Glutamatergic neuron (in vitro differentiated cells): ENCODE measurements around the gene GYPB. TPM values are rescaled to one million over a fixed set of nuclear protein-coding genes. Genes with fewer than 3 reads are reported as not detected.
"Not testable (repeated sequence)": the region's sequence is repeated elsewhere in the genome, so short reads cannot be mapped to it uniquely, and the experiment has no call there.

Experiments used
- DNase-seq: peaks from one replicate; pipeline ENCODE4 v3.0.0; 2022
- H3K27ac Mint-ChIP-seq: one replicate; pipeline ENCODE4 v1.8.0; 2020; ENCODE audit warnings: mild to moderate bottlenecking, mixed read lengths, inconsistent platforms; ENCODE audit not compliant: unreplicated experiment
- H3K27me3 Mint-ChIP-seq: one replicate; pipeline ENCODE4 v1.8.0; 2020; ENCODE audit warnings: mild to moderate bottlenecking, moderate library complexity, mixed read lengths, inconsistent platforms; ENCODE audit not compliant: unreplicated experiment
- H3K36me3 Mint-ChIP-seq: one replicate; pipeline ENCODE4 v1.8.0; 2020; ENCODE audit warnings: mild to moderate bottlenecking, mixed read lengths, inconsistent platforms; ENCODE audit not compliant: unreplicated experiment
- H3K4me1 Mint-ChIP-seq: one replicate; pipeline ENCODE4 v1.8.0; 2020; ENCODE audit warnings: mild to moderate bottlenecking, low read depth, mixed read lengths, inconsistent platforms; ENCODE audit not compliant: unreplicated experiment
- H3K4me3 Mint-ChIP-seq: one replicate; pipeline ENCODE4 v1.8.0; 2020; ENCODE audit warnings: mild to moderate bottlenecking, mixed read lengths, inconsistent platforms; ENCODE audit not compliant: unreplicated experiment
- H3K9me3 Mint-ChIP-seq: one replicate; pipeline ENCODE4 v1.8.0; 2020; ENCODE audit warnings: mild to moderate bottlenecking, moderate library complexity, mixed read lengths, inconsistent platforms; ENCODE audit not compliant: unreplicated experiment
- CTCF ChIP-seq: fragments of 200-600 bp; sonication (generic); IDR thresholded peaks from one replicate; pipeline ENCODE4 v1.5.0; 2021; ENCODE audit not compliant: partially characterized antibody, unreplicated experiment
- total RNA-seq: library from RNA; stranded (reverse); fragmentation: NEBNext Ultra II Directional; extraction: Animal tissue kit (Norgen Biotek cat#: 25700); gene quantifications from one replicate; pipeline ENCODE4 v1.2.1, GENCODE V29; 2021; ENCODE audit not compliant: unreplicated experiment

GYPB gene
- total RNA-seq, 1 donor from 2014 or later = not detected

- Mint-ChIP-seq H3K27me3 (no peaks in the 10 kb centered on the region), H3K4me3 (no peak overlapping the region), H3K4me1 (no peaks in the 10 kb centered on the region), H3K36me3 (no peaks in the 10 kb centered on the region), H3K9me3 (no peaks in the 10 kb centered on the region), H3K27ac (no peak overlapping the region)
- TF ChIP-seq CTCF = no peak
- DNase-seq = no peak
Measured at GRCh38 chr4:144014808-144015207, 4.4 kb downstream of the GYPB start.

DNA sequence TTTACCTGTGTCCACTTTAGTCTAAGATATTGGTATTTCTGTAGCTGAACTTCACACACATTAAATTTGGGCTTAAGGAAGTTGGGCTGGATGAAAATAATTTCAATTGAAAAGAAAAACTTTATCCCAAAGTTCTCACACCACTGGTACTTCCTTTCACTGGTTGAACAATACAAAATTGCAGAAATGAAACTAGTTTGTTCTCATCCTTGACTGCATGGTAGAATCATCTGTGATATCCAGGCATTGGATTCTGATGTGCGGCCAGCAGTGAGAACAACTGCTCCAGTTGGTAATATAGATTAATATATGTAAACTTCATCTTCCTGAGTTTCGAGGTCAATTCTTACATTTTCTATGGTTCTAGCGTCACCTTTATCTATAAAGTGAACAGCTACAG, 10.6 kb downstream of the GYPB start:
- not testable (repeated sequence) for H3K9me3 Mint-ChIP-seq, H3K36me3 Mint-ChIP-seq, H3K27ac Mint-ChIP-seq, H3K4me3 Mint-ChIP-seq, DNase-seq, H3K27me3 Mint-ChIP-seq, H3K4me1 Mint-ChIP-seq

- H3K36me3 Mint-ChIP-seq, H3K4me3 Mint-ChIP-seq, H3K9me3 Mint-ChIP-seq: not testable (repeated sequence)
Measured at GRCh38 chr4:144007960-144008359, 11.2 kb downstream of the GYPB start.

DNA sequence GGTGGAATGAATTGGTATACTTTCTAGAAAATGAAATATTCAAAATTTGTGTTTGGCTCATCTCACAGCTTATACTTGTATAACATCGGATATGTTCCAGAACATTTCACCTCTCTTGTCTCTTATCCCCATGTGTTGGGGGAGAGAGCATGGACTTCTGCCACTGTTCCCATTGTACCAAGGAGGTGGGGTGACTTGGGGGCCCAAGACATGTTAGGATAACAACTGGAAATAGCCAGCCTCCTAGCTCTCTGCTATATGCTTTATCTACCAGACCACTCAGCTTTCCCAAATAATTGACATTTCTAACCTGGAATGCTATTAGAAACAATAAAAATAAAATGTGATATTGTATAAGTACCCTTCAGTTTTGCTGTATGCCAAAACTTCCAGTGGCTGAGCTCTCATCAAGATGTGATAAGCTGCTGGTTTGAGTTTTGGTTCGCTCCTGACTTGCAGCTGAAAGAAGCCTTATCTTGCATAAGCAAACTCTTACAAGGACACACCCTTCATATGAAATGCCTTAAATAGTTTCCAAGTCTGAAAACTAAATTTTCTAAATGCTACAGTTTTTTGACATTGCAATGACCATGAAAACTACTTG, 12.9 kb downstream of the GYPB start:
- H3K27ac Mint-ChIP-seq, DNase-seq, H3K4me1 Mint-ChIP-seq, H3K4me3 Mint-ChIP-seq, H3K36me3 Mint-ChIP-seq, H3K9me3 Mint-ChIP-seq, H3K27me3 Mint-ChIP-seq: not testable (repeated sequence)

More at GRCh38 chr4:144007960-144008359, 11.2 kb downstream of the GYPB start:
- H3K27ac Mint-ChIP-seq, DNase-seq, H3K4me1 Mint-ChIP-seq, H3K27me3 Mint-ChIP-seq: not testable (repeated sequence)

GRCh38 chr4:144005558-144005953, 13.6 kb downstream of the GYPB start:
- H3K36me3 Mint-ChIP-seq, H3K27ac Mint-ChIP-seq, DNase-seq, H3K9me3 Mint-ChIP-seq, H3K27me3 Mint-ChIP-seq, H3K4me3 Mint-ChIP-seq, H3K4me1 Mint-ChIP-seq: not testable (repeated sequence)

GRCh38 chr4:144004868-144005557, 14.2 kb downstream of the GYPB start:
- not testable (repeated sequence) for H3K9me3 Mint-ChIP-seq, H3K27me3 Mint-ChIP-seq, DNase-seq, H3K36me3 Mint-ChIP-seq, H3K4me1 Mint-ChIP-seq, H3K27ac Mint-ChIP-seq, H3K4me3 Mint-ChIP-seq

- H3K27ac Mint-ChIP-seq, H3K27me3 Mint-ChIP-seq, H3K36me3 Mint-ChIP-seq: not testable (repeated sequence)
Measured at GRCh38 chr4:144003890-144004265, 15.3 kb downstream of the GYPB start.

DNA sequence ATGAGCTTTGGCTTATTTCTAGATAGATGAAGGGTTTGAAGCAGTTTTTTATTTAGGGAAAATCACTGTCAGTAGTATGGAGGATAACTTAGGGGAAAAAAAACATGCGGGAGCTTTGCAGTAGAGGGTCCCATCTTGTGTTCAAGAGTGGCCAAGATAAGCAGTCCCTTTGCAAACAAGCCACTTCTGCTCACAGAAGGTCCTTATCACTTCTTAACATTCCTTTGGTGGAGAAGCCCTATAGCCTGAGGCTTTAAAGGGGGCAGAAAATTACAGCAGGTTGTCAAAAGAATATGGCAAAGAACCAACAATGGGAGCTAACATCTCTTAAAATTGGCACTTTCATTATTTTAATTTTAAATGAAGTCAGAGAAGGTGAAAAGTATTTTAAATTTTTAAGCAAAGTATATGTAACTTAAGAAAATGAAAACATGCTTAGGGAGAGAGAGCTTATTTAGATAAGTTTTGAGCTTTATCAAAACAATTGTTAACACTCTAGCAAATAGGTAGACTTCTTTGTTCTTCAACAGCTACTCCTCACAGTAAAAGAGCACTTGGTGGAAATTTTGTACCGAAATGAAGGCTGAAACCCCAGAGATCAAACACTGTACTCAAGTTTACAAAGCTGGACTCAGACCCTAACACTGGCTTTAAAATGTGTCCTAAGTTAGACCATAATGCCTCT, 15.8 kb downstream of the GYPB start:
- not testable (repeated sequence) for DNase-seq, H3K27me3 Mint-ChIP-seq, H3K4me3 Mint-ChIP-seq, H3K4me1 Mint-ChIP-seq, H3K9me3 Mint-ChIP-seq, H3K27ac Mint-ChIP-seq, H3K36me3 Mint-ChIP-seq

More at GRCh38 chr4:144003890-144004265, 15.3 kb downstream of the GYPB start:
- not testable (repeated sequence) for H3K4me3 Mint-ChIP-seq, DNase-seq, H3K9me3 Mint-ChIP-seq, H3K4me1 Mint-ChIP-seq

- not testable (repeated sequence) for DNase-seq, H3K4me1 Mint-ChIP-seq, H3K27ac Mint-ChIP-seq, H3K27me3 Mint-ChIP-seq, H3K36me3 Mint-ChIP-seq, H3K4me3 Mint-ChIP-seq, H3K9me3 Mint-ChIP-seq
Measured at GRCh38 chr4:144000331-144000995, 18.7 kb downstream of the GYPB start.

- not testable (repeated sequence) for H3K4me3 Mint-ChIP-seq, DNase-seq, H3K4me1 Mint-ChIP-seq, H3K27me3 Mint-ChIP-seq, H3K9me3 Mint-ChIP-seq, H3K36me3 Mint-ChIP-seq, H3K27ac Mint-ChIP-seq
Measured at GRCh38 chr4:143996193-143996592, 23.0 kb downstream of the GYPB start.

GRCh38 chr4:143991761-143992160, 27.4 kb downstream of the GYPB start:
- not testable (repeated sequence) for H3K9me3 Mint-ChIP-seq, DNase-seq, H3K27me3 Mint-ChIP-seq, H3K4me1 Mint-ChIP-seq, H3K36me3 Mint-ChIP-seq, H3K4me3 Mint-ChIP-seq, H3K27ac Mint-ChIP-seq
